ENCODE measurements around the gene PTS.

- TF ChIP-seq CTCF (IDR thresholded peaks at IDR 0.05) (no peak), POLR2AphosphoS5 (IDR thresholded peaks at IDR 0.05) (no peak), POLR2A (IDR thresholded peaks at IDR 0.05) (no peak), EP300 (IDR thresholded peaks at IDR 0.05) (no peak)
These were observed 39.9 kb upstream of the PTS start for GRCh38 chr11:112186304-112186703.

Measured in stomach (tissue), 4 donors.